Peyer's patch (tissue), 4 donors: ENCODE data around the gene FKRP.

Source experiments
- POLR2A ChIP-seq, 2 donors: fragments of 450-650 bp; IDR thresholded peaks; one replicate each; pipeline ENCODE4 v1.5.1; 2017; ENCODE audit warnings: antibody characterized with exemption in 2 of 2, mild to moderate bottlenecking in 2 of 2, moderate library complexity in 2 of 2
- TF ChIP-seq, protein P1 (sequence below), 6 experiments: fragments of 450-650 bp in 4 of 6; fragments of 200-600 bp in 2 of 6; sonication (generic) in 1 of 6; IDR thresholded peaks; one replicate each; pipeline ENCODE4 v1.5.1; 2017 to 2019; ENCODE audit warnings: antibody characterized with exemption in 6 of 6, mild to moderate bottlenecking in 3 of 6, moderate library complexity in 1 of 6

DNA sequence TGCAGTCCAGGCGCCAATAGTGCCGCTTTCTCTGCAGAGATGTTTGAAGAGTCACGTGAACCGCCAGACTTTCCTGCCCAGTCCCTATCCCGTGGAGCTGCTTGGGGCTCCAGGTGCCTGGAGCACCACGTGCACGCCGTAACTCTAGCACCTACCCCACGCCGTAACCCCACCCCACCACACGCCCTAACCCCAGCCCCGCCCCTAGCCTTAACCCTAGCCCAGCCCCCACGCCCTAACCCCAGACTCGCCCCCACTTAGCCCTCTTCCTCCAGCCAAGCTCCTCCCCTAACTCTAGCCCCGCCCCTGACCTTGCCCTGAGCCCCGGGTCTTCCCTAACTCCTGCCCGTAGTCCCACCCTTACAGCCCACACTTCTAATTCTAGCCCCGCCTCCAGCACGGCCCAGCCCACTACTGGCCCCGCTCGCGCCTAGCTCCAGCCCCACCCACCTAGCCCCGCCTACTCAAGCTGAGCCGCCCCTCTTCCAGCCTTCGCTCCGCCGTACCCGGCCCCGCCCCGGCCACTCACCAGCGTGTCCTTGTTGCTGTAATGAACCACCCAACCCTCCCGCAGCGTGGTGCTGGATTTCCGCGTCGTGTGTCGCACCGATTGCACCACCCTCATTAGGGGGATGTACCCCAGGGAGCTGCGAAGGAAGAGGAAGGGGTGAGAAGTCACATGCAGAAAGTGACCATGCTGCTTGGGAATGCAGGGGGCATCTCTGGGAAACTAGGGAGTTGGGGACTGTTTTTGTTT is 48.5 kb upstream of the FKRP start:
- TF ChIP-seq, protein P1, sequence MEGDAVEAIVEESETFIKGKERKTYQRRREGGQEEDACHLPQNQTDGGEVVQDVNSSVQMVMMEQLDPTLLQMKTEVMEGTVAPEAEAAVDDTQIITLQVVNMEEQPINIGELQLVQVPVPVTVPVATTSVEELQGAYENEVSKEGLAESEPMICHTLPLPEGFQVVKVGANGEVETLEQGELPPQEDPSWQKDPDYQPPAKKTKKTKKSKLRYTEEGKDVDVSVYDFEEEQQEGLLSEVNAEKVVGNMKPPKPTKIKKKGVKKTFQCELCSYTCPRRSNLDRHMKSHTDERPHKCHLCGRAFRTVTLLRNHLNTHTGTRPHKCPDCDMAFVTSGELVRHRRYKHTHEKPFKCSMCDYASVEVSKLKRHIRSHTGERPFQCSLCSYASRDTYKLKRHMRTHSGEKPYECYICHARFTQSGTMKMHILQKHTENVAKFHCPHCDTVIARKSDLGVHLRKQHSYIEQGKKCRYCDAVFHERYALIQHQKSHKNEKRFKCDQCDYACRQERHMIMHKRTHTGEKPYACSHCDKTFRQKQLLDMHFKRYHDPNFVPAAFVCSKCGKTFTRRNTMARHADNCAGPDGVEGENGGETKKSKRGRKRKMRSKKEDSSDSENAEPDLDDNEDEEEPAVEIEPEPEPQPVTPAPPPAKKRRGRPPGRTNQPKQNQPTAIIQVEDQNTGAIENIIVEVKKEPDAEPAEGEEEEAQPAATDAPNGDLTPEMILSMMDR (IDR thresholded peaks at IDR 0.05), result no peak
- peak in 1 of 2 donors; percentile 6 for TF ChIP-seq POLR2A (IDR thresholded peaks at IDR 0.05)
